Thyroid gland (tissue), 4 donors: ENCODE results near the gene TXLNB.

ENCODE experiments used
- CTCF ChIP-seq, 6 experiments: fragments of 200-600 bp in 3 of 6; fragments of 450-650 bp in 3 of 6; sonication (generic) in 3 of 6; IDR thresholded peaks; one replicate each; pipeline ENCODE4 v1.5.1; 2016 to 2019; ENCODE audit warnings: antibody characterized with exemption in 6 of 6, mild to moderate bottlenecking in 2 of 6, inconsistent platforms in 1 of 6, moderate library complexity in 1 of 6
- POLR2A ChIP-seq, 2 donors: fragments of 450-650 bp; IDR thresholded peaks; one replicate each; pipeline ENCODE4 v1.6.1; 2017; ENCODE audit warnings: antibody characterized with exemption in 2 of 2, mild to moderate bottlenecking in 2 of 2, moderate library complexity in 1 of 2

- no peak for TF ChIP-seq CTCF (IDR thresholded peaks at IDR 0.05)
- TF ChIP-seq POLR2A (IDR thresholded peaks at IDR 0.05), result no peak
Measured at GRCh38 chr6:139235661-139236060, 56.1 kb downstream of the TXLNB start.
